Left colon (tissue), 2 donors: ENCODE data around the gene GPBP1L1. TPM values are rescaled to one million over a fixed set of nuclear protein-coding genes. Genes with fewer than 3 reads are reported as not detected.
A peak's percentile ranks its signal among the peaks of the same experiment; 100 is the strongest.

Experiments
- ATAC-seq: fragments of 200-7000 bp; cut with Tn5 transposase; one replicate; pipeline ENCODE4 v1.9.1; 2020; ENCODE audit warnings: mild to moderate bottlenecking, moderate library complexity
- DNase-seq, 2 donors: peaks; one replicate each; pipeline ENCODE4 v3.0.0-alpha.2; 2020
- intact Hi-C, 2 donors: fragments of 100-400 bp; cut with DNase I in 1 of 2; cut with micrococcal nuclease in 1 of 2; formaldehyde crosslinking; loops; one replicate each; pipeline versions ENCODE4 v1.11.2 to v1.14.0; 2022; cut with DNase I, micrococcal nuclease
- total RNA-seq, 2 donors: library from RNA; stranded (reverse); fragmentation: NEBNext Ultra II Directional; extraction: Animal tissue kit (Norgen Biotek cat#: 25700); gene quantifications; one replicate each; pipeline ENCODE4 v1.2.1, GENCODE V29; 2021
- donor health status: DM: no; HTN: no; CAD: no.
- donor health status: DM: yes; HTN: yes; CAD: no.

Gene GPBP1L1
- total RNA-seq, 2 donors from 2014 or later, result 193 to 195 TPM

- no peak for ATAC-seq
- no peak for DNase-seq
- intact Hi-C loops, result no loop called here
These were observed 31.6 kb downstream of the GPBP1L1 start for GRCh38 chr1:45654540-45655280.

GRCh38 chr1:45647248-45648021 is 38.9 kb downstream of the GPBP1L1 start:
- peak; percentile 38 for ATAC-seq
- DNase-seq, result no peak
- intact Hi-C loops, result no loop called here

GRCh38 chr1:45644661-45645060 is 41.7 kb downstream of the GPBP1L1 start:
- ATAC-seq (no peak), DNase-seq (no peak)
- intact Hi-C loops, result no loop called here

GRCh38 chr1:45643978-45644377 is 42.4 kb downstream of the GPBP1L1 start:
- DNase-seq (peak in 1 of 2 donors; percentile 60), ATAC-seq (peak; percentile 88)
- intact Hi-C loops, result no loop called here

GRCh38 chr1:45643321-45643720 is 43.0 kb downstream of the GPBP1L1 start:
- ATAC-seq (no peak), DNase-seq (no peak)
- intact Hi-C loops, result no loop called here

- ATAC-seq (no peak), DNase-seq (no peak)
- intact Hi-C loops, result no loop called here
These were observed 46.0 kb downstream of the GPBP1L1 start for GRCh38 chr1:45640293-45640692.

- ATAC-seq, result no peak
- DNase-seq, result no peak
- intact Hi-C loops, result no loop called here
These were observed 51.1 kb downstream of the GPBP1L1 start for GRCh38 chr1:45635211-45635610.

- DNase-seq (no peak), ATAC-seq (peak; percentile 56)
- intact Hi-C loops, result no loop called here
These were observed 55.9 kb downstream of the GPBP1L1 start for GRCh38 chr1:45630429-45630828.

GRCh38 chr1:45629035-45629434 is 57.3 kb downstream of the GPBP1L1 start:
- ATAC-seq (peak; percentile 24), DNase-seq (no peak)
- intact Hi-C loops, result no loop called here

GRCh38 chr1:45623972-45624371 is 62.4 kb downstream of the GPBP1L1 start, which contains the start of gene CCDC17:
Gene CCDC17 (minus strand): TSS chr1:45624054. CDS start chr1:45623909, 145 bp downstream.
- intact Hi-C loops, result no loop called here
- DNase-seq, result no peak
- ATAC-seq, result peak; percentile 7

GRCh38 chr1:45622524-45623394 is 63.6 kb downstream of the GPBP1L1 start:
- DNase-seq, result no peak

GRCh38 chr1:45621895-45622523 is 64.3 kb downstream of the GPBP1L1 start:
- ATAC-seq, result peak; percentile 8
- DNase-seq, result no peak
- intact Hi-C loops, result no loop called here

More at GRCh38 chr1:45622524-45623394, 63.6 kb downstream of the GPBP1L1 start:
- ATAC-seq, result peak; percentile 12
- intact Hi-C loops, result no loop called here

- intact Hi-C loops, result no loop called here
- DNase-seq, result no peak
These were observed 64.9 kb downstream of the GPBP1L1 start for GRCh38 chr1:45621501-45621836.

GRCh38 chr1:45620588-45621500 is 65.5 kb downstream of the GPBP1L1 start:
- no peak for DNase-seq
- peak; percentile 4 for ATAC-seq
- intact Hi-C loops, result no loop called here

More at GRCh38 chr1:45621501-45621836, 64.9 kb downstream of the GPBP1L1 start:
- peak; percentile 26 for ATAC-seq

- ATAC-seq (no peak), DNase-seq (no peak)
- intact Hi-C loops, result no loop called here
These were observed 67.0 kb downstream of the GPBP1L1 start for GRCh38 chr1:45619149-45619921.

GRCh38 chr1:45617618-45618017 is 68.7 kb downstream of the GPBP1L1 start:
- no peak for DNase-seq
- no peak for ATAC-seq

GRCh38 chr1:45615885-45616284 is 70.4 kb downstream of the GPBP1L1 start:
- intact Hi-C loops, result no loop called here
- no peak for ATAC-seq
- no peak for DNase-seq

More at GRCh38 chr1:45617618-45618017, 68.7 kb downstream of the GPBP1L1 start:
- intact Hi-C loops, result no loop called here
